ENCODE data around the gene ARRDC3. TPM values are rescaled to one million over a fixed set of nuclear protein-coding genes. Genes with fewer than 3 reads are reported as not detected.

ARRDC3 gene
- total RNA-seq, result 85.7 and 86.2 TPM in 2 replicates

GRCh38 chr5:91383027-91383955 is at the start of gene ARRDC3:
ARRDC3 (minus strand) TSS chr5:91383317; CDS start chr5:91383092, 225 bp downstream.

